SKM-1 treated with dmso at 0.1 percent for 144 hours (cell line): Measurements from ENCODE around the gene SYT17.

Experiments used
- DNase-seq: peaks from one replicate; lab custom pipeline; 2025; ENCODE audit not compliant: unreplicated experiment; lab: John Stamatoyannopoulos, UW

The SYT17 gene, protein sequence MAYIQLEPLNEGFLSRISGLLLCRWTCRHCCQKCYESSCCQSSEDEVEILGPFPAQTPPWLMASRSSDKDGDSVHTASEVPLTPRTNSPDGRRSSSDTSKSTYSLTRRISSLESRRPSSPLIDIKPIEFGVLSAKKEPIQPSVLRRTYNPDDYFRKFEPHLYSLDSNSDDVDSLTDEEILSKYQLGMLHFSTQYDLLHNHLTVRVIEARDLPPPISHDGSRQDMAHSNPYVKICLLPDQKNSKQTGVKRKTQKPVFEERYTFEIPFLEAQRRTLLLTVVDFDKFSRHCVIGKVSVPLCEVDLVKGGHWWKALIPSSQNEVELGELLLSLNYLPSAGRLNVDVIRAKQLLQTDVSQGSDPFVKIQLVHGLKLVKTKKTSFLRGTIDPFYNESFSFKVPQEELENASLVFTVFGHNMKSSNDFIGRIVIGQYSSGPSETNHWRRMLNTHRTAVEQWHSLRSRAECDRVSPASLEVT

DNA sequence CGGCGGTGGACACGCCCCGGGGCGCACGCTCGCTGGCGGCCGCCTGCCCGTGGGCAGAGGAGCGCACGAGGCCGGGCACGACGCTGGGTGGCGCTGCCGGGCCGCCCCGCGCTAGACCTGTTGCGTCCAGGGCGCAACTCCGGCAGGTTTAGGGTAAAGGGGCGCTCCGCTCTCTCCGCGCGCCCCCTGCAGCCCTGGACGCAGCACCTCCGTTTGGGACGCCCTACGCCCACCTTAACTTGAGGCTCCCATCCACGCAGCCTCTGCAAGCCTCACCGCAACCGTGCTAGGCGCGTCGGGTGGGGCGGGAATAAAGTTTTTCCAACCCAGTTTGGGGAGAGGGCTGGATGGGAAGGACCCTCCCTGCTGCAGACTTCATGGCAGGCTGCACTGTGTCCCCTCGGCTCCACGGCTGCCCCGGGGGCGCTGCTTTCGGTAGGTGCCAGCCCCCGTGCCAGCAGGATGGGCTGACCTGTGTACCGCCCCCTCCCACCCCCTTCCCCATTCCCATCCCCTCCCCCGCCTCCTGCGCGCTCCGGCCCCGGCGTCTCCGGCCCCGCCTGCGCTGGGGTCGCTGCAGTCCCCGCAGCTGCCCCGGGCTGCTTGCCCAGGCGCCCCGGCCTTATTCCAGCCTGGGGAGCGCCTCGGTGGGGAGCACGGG lies at the start of gene SYT17:
Gene SYT17, plus strand, starts transcription at position 531 of the 661 bp plus-strand sequence. CDS start 407 bp downstream, outside the sequence.
- DNase-seq: peak; percentile 9

- DNase-seq: peak; percentile 51
These were observed 49.1 kb upstream of the SYT17 start for GRCh38 chr16:19118938-19119431.

DNA sequence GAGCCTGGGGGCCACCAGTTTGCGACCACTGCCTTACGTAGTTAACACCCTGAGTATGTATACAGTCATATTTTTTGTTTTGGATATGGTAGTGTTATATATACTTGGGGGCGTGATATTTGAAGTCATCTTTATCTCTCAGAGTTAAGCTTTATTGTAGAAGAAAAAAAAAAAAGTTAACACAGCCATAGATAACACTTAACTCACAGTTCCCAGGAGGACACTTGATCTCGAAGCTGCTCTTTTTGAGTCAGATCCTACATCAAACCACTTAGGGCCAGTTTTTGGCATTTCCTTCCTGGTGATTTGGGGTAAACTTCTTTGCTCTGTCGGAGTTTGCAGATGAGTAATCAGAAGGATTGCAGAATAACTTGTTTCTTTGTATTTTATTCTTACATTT lies 48.5 kb upstream of the SYT17 start:
- DNase-seq: no peak

DNA sequence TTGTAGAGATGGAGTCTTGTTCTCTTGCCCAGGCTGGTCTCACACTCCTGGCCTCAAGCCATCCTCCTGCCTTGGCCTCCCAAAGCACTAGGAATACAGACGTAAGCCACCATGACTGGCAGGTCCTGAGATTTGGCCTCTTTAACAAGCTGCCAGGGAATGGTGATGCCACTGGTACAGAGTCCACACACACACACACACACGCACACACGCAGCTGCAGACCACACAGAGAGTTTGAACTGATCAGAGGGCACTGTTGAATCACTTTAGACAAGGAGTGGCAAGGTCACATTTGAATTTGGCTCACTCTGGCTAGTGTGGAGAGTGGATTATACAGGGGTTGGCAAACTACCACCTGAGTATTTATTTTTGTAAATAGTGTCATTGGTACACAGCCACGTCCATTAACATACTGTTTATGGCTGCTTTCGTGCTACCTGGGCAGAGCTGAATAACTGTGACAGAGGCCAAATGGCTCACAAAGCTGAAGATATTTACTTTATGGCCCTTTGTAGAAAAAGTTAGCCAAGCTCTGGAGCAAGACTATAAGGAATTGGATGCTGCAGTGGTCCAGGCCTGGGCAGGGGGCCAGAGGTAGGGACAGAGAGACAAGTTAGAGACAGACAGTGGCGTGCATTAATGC lies 44.4 kb upstream of the SYT17 start:
- DNase-seq: no peak

DNA sequence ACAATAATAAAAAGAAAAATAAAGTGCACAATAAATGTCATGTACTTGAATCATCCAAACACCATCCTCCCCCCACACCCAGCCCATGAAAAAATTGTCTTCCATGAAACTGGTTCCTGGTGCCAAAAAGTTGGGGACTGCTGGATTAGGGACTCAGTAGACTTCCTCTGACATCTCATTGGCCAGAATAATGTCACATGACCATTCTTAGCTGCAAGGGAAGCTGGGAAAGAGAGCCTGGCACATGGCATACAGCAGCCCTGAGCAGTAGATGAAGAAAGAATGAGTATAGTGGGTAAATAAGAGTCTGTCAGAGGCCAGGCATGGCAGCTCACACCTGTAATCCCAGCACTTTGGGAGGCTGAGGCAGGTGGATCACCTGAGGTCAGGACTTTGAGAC lies 41.7 kb upstream of the SYT17 start:
- DNase-seq: no peak

DNA sequence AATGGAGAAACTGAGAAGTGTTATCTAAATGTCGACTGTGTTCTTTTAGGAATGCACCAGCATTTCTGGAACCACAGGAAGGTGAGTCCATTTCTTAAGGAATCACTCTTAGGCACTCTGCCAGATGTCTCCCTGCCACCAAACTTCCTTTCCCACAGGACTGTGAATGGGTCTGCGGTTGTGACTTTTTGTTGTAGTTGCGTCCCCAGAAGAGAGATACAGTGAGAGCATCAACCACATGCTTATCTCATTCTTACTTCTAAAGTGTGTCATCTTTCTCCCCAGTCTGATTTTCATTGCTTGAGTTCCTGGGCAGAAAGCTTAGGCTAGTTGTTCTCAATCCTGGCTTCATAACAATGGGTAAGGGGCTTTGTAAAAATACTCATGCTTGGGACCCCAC lies 40.8 kb upstream of the SYT17 start:
- DNase-seq: no peak

- DNase-seq: peak; percentile 32
These were observed 40.3 kb upstream of the SYT17 start for GRCh38 chr16:19127674-19128131.

DNA sequence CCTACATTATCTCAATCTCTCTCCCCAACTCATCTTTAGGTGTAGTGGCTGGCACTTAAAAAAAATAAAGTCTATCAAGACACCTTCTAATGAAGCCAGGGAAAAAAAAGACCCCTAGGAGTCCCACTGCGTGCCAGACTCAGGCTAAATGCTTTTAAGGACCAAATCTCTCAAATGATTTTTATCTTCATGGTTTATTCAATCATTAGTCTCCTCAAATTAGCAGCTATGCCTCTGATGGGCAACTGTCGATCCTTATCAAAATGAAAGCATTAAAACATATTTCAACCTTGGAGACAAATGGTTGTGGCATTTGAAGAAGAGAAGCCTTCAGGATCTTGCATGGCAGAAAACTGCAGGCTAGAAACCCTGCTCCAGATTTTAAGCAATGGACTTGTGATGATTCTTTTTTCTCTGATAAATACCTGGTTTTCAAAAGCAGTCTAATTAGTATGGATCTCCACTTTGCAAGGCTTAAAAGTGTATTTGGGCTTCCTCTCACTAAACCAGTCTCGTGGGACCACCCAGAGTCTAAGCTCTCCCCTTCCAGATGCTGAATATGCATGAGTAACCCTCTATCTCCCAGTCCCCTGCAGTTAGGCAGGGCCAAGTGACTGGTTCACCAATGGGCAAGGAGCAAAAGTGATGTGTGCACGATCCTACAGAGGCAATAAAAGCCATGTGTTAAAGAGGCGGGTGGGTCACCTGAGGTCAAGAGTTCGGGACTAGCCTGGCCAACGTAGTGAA lies 39.4 kb upstream of the SYT17 start:
- no peak for DNase-seq

GRCh38 chr16:19130385-19130784 lies 37.7 kb upstream of the SYT17 start:
- no peak for DNase-seq

GRCh38 chr16:19130852-19131824 lies 36.9 kb upstream of the SYT17 start:
- no peak for DNase-seq

DNA sequence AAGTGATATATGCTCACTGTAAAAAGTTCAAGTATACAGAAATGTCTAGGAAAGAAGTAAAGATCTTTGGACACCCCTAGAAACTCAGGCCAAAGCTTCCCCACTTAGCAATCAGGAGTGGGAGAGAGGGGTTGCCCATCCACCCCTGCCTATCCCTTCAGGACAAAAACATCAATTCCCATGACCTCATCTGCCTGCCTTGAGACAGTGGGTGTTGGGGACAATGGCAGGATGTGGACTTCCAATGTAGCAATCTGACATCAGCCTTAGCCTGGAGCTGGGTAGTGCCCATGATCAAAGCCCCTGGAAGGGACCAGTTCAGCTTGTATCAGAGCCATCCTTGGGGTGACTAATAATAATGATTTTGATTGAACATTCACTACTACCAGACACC lies 36.2 kb upstream of the SYT17 start:
- DNase-seq: no peak

DNA sequence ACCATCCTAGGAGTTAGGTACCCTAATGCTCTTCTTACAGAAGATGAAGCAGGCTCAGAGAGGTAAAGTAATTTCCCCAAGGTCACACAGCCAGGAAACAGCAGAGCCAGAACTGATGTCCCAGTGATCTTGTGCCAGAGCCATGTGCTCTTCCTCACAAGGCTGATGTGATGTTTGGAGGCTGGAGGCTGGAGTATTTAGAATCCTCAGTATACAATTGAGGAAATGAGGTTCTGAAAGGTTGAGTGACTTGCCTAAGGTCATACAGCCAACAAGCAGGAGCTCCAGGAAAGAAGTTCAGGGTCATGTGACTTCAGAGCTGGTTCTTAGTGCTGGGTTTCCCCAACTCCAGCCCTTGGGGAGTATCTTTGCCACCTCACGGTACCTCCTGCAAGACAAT lies 35.8 kb upstream of the SYT17 start:
- no peak for DNase-seq

- DNase-seq: no peak
These were observed 35.1 kb upstream of the SYT17 start for GRCh38 chr16:19132898-19133297.

DNA sequence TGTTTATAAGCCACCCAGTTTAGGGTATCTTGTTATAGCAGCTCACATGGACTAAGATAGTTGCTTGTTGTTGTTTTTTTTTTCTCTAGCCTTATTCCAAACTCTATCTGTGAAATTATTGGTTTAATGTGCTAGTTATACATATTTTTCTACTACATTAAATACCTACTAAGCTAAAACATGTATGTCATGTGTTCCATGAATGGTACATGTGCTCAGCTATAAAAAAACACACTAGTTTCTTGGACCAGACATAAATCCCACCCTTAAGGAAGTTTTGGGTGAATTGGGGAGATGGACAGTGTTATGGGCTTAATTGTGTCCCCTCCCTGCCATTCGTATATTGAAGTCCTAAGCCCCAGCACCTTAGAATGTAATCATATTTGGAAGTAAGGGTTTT lies 34.4 kb upstream of the SYT17 start:
- DNase-seq: no peak

DNA sequence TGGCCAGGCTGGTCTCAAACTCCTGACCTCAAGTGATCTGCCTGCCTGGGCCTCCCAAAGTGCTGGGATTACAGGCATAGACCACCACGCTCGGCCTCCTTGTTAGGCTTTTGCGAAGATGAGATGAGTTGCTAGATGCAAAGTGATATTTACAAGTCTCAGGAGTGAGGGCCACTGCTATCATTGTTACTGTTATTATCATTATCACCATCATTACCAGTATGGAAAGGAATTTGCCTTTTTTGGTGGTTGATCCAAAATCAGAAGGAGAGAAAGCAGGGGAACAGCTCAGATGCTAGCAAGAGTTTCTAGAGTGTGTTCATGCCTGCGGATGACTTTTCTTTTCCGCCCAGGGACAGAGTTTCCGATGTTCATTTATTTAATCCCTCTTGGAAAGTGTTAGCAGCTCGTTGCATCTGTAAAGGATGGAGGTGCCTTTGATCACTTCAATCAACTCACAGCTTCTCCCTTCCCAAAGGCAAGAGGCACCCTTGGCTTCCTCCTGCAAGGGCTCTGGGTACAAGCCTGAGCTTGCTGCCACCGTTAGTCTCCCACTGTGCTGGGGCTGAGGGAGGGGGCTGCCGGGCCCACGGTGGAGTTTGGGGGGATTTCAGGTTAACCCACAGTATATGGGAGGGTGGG lies 32.7 kb upstream of the SYT17 start:
- no peak for DNase-seq

DNA sequence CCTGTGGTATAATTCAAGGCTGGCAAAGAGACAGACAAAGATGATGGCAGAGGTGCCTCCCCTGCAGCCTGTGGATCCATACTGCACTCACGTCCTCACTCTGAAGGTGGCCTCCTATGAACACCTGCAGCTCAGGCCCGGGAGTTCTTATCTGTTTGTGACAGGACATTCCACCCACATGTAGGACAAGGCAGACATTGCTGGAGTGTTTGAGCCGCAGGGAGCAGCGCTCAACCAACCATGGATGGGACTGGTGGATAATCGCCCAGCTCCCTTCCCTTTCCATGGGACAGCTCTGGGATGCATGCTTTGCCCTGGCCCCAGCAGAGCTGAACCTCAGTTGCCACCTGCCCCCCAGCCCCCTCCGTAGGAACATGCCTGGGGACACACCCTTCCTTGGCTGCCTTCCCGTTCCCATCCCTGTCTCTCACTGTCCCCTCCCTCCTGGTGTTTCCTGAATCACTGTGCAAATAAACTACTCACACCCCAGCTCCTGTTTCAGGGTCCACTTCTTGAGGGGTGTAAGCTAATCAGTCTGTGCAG lies 32.1 kb upstream of the SYT17 start:
- DNase-seq: no peak

DNA sequence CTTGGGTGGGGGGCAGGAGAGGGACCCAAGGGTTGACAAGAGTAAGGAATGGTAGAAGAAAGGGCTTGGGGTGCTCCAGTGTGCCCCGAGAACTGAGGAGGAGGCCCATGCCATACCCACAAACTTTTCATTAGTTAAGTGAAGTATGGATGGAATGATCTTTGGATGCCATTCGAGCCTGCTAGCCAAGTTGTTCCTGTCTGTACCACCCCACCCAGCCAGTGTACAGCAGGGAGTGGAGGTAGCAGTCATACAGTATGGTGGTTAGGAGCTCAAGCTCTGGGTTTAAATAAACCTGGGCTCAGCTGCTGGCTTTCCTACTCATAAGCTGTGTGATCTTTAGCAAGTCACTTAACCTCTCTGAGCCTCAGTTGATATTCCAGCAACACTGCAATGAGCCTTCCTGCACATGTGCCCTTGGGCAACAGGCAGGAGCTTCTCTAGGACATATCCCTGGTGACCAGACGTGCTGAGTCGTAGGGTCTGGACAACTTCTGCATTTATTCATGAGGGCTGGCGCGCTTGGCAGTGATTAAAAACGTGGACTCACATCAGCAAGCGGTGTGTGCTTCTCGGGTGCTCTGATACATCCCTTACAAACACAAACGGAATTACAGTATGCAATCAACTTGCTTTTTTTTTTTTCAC lies 31.4 kb upstream of the SYT17 start:
- no peak for DNase-seq
